Activated CD4-positive, alpha-beta T cell treated with anti-CD3 and anti-CD28 coated beads for 1 hour (primary cell): ENCODE measurements around the gene GSAP.
A peak's percentile ranks its signal among the peaks of the same experiment; 100 is the strongest.
"Not testable (repeated sequence)": the region's sequence is repeated elsewhere in the genome, so short reads cannot be mapped to it uniquely, and the experiment has no call there.

Experiments used
- DNase-seq: peaks from one replicate; pipeline ENCODE4 v3.0.0-alpha.2; 2020

GSAP gene, protein sequence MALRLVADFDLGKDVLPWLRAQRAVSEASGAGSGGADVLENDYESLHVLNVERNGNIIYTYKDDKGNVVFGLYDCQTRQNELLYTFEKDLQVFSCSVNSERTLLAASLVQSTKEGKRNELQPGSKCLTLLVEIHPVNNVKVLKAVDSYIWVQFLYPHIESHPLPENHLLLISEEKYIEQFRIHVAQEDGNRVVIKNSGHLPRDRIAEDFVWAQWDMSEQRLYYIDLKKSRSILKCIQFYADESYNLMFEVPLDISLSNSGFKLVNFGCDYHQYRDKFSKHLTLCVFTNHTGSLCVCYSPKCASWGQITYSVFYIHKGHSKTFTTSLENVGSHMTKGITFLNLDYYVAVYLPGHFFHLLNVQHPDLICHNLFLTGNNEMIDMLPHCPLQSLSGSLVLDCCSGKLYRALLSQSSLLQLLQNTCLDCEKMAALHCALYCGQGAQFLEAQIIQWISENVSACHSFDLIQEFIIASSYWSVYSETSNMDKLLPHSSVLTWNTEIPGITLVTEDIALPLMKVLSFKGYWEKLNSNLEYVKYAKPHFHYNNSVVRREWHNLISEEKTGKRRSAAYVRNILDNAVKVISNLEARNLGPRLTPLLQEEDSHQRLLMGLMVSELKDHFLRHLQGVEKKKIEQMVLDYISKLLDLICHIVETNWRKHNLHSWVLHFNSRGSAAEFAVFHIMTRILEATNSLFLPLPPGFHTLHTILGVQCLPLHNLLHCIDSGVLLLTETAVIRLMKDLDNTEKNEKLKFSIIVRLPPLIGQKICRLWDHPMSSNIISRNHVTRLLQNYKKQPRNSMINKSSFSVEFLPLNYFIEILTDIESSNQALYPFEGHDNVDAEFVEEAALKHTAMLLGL

DNA sequence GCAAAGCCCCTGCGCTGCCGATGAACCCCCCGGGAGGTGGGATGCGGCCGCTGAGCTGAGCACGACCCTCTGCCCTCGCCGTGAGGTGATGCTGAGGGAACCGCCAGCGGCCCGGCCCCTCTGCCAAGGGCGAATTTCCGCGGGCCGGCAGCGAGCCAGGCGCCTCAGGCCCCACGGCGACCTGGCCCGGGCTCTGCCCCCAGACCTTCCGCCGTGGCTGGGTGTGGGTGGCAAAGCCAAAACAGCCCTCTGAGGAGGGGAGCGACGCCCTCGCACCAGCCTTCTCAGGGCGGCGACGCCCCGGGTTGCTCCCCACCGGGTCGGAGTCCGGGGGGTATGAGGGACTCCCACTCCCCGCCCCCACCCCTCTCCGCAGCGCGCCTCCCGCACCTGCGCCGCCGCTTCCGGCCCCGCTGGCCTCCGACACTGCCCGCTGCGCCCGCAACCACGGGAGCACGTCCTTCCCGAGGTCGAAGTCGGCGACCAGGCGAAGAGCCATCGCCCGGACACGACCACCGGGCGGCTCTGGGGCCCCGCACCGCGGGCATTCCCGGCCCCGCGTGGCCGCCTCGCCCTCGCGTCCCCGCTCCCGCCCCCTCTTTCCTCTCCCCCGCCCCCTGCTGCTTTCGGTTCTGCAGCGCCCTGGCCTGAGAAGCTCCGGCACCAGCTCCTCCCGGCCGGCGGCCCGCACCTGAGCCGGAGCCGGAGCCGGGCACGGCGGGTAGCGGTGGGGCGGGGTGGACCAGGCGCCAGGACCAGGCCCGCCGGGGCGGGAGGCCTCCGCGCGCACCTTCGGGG lies at the start of gene GSAP:
Gene GSAP (minus strand): TSS at position 527 of the 798 bp plus-strand sequence. CDS start 28 bp downstream, at position 499.
- peak; percentile 45 for DNase-seq

DNA sequence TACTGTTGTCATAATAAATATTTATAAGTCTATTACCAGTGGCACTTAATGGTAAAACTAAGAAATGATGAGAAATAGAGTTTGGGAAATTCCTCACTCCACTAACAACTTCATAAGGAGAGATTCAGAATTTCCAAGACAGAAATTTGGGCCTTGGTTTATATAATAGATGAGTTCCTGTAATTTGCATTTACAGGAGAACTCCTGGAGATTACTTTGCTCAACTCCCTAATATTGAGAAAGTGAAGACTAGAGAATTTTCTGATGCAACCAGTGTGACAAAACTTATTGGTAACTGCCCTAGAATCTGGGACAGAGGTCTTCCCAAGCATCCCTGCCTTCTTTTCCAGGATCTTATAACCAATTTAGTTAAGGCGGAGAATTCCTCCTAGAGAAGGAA lies 49.1 kb upstream of the GSAP start:
- DNase-seq, result no peak

DNA sequence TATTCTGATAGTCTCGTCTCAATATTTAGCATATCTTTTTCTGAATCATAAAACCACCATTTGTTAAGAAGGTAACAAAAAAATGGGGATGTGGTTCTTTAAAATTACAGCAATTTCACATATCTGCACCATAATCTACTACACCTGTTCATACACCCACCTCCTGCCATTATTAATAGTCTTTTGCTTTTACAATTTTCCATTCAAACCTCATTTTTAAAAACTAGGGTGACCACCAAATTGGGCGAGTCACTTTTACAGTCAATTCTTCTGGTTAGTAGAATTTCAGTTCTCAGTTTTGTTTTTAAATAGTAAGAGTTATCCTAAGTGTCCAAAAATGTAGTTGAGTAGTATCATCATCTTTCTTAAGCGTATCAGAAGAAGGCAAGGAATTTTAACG lies 48.4 kb upstream of the GSAP start:
- DNase-seq, result no peak

DNA sequence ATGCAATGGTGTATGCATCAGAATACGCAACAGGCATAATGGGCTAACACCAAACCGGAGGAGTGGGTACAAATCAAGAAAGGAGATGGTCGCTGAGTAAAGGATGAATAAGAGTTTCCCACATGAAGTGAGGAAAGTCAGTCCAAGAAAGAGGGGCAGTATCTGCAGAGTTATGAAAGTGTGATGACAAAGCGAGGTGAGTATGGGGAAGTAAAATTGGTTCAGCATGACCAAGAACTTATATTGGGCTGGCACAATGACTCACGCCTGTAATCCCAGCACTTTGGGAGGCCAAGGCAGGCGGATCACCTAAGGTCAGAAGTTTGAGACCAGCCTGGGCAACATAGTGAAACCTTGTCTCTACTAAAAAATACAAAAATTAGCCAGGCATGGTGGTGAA lies 47.5 kb upstream of the GSAP start:
- not testable (repeated sequence) for DNase-seq

DNA sequence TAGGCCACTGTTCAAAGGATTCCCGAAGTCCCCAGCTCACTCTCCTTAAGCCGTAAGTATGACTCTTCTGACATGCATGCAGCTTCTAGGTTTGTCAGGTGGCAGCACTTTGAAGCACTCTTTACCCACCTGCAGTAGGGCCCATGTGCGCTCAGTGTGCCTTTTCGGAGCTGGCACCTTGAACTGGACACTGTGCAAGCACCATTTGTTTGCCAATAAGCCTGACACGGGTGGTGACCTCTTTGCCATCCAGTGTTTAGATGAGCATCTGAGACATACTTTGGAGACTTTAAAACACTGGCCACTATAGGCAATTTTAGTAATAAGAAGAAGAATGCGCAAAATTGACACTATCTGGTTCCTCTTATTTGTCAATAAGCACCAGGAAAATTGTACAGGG lies 45.7 kb upstream of the GSAP start:
- DNase-seq, result no peak

DNA sequence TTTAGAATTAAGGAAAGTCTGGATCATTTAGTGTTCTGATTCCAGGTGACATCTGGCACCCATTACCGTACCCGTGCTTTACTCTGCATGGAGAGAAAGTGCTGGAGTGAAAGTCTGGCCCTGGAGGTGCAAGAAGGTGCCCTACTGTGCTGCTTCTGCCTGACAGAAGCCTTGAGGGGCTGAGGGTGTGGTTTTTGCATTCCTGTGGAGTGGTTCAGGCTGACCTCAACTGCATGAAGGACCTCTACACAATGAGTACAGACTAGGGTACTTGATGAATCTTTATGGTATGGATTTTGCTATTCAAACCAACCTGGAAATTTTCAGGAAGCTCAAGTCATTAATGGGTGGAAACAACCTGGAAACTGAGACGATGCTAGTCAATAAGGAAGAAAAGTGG lies 45.1 kb upstream of the GSAP start:
- DNase-seq, result no peak

DNA sequence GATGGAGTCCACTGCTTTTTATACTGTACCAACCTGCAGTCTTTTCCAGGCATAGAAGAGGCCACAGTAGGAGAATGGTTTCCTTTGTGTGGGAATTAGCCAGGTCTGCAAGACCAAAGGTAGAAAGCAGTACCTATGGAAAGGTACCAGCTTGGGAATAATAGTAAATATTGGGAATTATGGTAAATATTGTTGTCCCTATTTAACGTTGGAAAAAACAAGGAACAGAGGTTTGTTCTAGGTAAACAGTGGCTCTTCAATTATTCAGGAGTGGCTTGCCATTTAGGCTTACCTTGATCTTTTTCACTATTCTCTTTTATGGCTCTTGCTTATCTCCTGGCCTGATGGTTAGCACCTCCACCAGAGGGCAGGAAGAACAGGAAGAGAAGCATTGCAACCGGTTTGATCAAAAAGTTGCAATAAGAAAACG lies 43.9 kb upstream of the GSAP start:
- DNase-seq, result no peak

DNA sequence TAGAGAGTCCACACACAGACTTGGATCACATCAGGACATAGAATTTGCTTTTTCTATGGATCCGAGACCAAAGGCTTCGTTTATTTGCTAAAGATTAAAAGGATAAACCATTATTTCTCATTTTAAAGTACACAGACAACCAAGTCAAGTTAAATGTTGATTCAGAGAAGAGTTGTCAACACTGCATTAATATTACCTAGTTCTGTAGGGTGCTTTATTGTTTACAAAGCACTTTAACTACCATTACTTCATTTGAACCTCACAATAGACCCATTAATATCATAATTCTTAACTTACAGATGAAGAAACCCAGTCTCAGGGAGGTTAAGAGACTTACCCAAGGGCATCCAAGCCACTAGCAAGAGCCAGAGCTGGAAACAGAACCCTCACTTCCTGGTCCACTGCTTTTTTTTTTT lies 43.2 kb upstream of the GSAP start:
- DNase-seq, result no peak

DNA sequence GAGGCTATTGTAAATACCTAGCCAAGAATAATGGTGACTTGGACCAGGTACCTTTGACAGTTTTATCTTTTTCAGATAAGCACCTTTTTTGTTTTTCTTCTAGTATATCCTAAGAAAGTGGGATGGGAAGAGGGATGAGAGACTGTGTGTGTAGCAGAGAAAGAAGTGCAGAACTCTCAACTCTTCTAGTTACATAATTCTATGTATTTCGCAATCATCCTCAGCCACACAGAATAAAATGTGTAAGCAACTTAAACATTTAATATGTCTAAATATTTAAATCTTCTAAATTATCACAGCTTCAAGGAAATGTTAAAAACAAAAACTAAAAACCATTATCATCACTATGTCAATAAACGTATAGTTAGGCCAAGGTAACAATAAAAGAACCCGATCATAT lies 42.6 kb upstream of the GSAP start:
- no peak for DNase-seq

DNA sequence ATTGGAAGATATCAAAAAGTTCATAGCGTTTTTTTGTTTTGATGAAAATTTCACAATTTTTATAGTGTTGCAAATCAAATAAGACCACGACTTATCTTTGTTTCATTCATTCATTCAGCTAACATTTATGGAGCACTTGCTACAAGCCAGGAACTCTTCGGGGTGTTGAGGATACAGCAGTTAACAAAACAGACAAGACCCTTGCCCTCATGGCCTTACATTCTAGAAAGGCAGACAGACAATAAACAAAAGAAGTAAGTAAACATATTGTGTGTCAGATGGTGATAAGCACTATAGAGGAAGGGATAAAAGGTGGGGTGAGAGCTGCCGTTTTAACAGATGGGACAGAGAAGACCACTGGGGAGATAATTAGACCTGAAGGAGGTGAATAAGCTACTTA lies 41.6 kb upstream of the GSAP start:
- DNase-seq, result no peak

DNA sequence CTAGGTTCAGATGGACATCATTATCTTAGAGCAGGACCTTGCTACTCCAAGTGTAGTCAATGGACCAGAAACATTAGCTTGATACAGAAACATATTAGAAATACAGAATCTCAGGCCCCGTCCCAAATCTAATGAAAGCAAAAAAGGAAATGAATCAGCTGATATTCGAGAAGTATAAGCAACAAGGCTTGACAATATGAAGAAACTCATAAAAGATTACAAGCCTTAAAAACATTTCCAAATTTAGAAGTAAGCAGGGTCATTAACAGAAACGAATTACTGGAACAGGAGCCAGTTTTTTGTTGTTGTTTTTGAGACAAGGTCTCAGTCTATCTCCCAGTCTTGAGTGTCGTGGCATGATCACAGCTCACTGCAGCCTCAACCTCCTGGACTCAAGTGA lies 40.5 kb upstream of the GSAP start:
- no peak for DNase-seq

DNA sequence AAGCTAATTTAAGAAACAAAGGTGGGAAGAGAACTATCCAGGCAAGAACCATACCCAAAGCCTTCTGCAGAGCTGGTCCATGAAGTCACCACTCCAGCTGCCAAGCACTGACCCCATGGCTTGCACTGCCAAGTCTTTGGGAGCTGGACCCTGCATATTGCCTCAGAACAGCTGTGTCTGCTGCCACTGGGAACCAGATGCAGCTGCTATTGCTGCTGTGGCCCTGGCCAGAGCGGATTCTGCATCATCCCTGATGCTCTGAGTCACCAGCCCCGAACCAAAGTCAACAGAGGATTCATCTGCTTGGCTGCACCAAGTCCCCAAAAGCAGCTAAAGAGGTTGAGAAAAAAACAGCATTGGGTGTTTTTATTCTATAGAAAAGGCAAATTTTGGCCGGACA lies 39.2 kb upstream of the GSAP start:
- DNase-seq, result no peak

DNA sequence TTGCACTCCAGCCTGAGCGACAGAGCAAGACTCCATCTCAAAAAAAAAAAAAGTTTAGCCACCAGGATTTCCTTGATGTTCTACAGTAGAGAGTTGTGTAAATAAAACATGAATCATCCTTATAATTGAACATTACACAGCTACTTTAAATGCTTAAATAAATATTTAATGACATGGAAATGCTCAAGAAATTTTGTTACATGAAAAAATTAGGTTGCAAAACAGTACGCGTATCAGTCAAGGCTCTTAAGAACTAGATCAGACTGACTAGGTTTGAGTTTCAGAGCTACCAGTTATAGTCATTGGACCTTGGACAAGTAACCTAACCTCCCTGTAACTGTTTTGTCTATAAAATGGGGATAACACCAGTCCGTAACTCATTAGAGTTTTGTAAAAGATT lies 38.7 kb upstream of the GSAP start:
- DNase-seq, result no peak

DNA sequence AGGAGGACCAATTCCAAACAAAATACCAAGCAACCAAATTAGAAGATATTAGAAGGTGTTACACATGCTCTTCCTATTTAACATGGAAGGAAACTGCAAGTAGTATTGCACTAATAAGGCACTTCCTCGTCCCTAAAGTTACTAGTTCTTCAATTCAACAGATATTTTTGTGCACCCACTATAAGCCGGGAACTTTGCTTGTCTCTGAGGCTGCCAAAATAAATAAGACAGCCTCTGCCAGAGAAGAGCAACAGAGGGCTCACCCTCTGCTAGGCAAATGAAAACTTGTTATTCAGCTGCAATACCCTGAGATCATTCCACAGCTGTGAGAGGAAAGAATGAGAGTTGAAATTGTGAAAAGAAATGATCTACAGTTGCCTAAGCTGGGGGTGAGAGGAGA lies 37.4 kb upstream of the GSAP start:
- no peak for DNase-seq

DNA sequence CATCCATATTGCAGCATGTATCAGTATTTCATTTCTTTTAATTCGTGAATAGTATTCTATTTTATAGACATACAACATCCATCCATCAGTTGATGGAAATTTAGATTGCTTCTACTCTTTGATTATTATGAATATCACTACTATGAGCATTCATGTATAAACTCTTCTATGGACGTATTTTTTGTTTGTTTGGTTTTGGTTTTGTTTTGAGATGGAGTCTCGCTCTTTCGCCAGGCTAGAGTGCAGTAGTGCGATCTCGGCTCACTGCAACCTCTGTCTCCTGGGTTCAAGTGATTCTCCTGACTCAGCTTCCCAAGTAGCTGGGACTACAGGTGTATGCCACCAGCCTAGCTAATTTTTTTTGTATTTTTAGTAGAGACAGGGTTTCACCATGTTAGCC lies 35.8 kb upstream of the GSAP start:
- not testable (repeated sequence) for DNase-seq

DNA sequence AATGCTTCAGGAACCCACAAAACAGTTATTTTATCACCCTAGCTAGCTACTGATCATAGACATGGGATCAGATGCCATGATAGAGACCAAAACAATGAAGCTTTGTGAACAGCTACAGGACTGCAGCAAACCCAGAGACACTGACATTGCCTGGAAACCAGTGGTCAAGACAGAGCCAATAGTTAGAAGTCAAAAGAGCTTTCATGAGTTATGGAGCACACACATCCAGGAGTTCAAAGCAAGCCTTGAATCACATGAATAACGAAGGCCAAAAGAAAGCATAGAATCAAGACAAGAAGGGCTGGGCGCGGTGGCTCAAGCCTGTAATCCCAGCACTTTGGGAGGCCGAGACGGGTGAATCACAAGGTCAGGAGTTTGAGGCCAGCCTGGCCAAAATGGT lies 34.5 kb upstream of the GSAP start:
- DNase-seq, result no peak

DNA sequence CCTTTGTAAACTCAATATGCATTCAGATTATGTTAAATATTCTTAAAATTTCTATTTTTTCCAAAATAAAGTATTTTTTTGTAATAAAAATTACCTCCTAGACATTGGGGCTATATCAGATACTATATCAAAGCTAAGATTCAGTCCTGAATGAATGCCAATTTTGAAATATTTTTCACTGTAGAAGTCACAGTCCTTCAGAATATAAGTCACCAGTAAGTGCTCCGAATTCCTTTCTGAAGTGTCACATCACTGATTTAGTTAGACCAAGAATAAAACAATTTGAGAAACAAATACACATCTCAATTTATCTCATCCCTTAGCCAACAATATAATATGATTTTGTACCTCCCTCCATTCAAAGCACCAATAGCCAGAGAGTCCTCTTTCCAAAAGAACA lies 33.9 kb upstream of the GSAP start:
- DNase-seq, result no peak

DNA sequence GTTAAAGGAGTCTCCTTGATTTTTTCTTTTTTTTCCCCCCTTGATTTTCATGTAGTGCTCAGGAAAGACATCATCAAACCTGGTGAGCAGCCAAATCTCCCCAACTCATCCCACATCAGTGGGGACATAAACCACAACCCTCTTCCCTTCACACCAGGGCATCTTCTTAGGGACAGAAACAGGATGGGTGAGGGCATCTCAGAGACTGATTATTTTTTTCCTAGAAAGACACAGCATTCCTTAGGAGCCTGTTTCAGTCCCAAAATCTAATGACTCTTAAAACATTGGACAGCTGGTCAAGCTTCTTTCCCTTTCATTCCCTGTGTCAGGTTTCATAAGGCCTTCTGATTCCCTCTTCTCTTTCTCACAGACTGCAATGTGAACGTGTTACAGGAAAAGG lies 31.5 kb upstream of the GSAP start:
- no peak for DNase-seq

DNA sequence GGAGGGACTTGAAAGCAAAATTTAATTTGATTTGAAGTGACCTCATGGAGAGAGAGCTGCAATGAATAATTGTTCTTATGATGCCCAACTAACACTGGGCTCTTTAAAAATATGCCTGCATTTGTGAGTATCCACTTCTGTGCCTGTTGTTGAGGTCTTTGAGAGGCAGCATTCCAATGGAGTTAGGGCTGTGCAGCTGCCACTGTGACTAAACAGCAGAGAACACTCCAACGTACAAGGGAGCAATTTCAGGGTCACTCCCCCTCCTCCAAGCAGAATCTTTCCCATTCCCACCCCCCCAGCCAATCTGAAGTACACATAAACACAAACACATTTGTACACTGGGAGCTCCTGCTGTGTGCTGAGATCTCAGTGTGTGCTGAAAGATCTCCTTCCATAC lies 28.0 kb upstream of the GSAP start:
- DNase-seq, result no peak

DNA sequence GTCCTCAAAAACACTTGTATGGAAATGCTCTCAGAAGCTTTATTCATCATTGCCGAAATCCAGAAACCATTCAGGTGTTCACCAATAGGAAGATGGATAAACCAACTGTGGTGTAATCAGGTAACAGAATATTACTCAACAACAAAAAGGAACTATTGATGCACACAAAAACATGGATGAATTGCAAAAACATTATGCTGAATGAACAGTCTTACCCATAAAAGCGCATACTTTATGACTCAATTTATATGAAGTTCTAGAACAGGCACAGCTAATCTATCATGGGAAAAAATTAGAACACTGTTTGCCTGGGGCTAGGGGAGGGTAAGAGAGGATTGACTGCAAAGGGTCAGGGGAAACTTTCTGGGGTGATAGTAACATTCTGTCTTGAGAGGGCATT lies 26.9 kb upstream of the GSAP start:
- DNase-seq, result no peak

DNA sequence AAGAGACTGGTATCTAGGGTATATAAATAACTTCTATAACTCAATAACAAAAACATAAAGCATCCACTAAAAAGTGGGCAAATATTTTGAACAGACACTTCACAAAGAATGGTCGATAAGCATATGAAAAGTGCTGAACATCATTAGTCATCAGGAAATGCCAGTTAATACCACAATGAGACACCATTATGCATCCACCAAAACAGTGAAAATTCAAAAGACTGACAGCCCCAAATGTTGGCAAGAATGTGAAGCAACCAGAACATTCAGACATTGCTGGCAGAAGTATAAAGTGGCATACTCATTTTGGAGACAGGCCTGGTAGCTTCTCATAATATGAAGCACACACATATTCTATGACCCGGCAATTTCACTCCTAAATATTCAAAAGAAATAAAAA lies 26.5 kb upstream of the GSAP start:
- DNase-seq, result no peak

DNA sequence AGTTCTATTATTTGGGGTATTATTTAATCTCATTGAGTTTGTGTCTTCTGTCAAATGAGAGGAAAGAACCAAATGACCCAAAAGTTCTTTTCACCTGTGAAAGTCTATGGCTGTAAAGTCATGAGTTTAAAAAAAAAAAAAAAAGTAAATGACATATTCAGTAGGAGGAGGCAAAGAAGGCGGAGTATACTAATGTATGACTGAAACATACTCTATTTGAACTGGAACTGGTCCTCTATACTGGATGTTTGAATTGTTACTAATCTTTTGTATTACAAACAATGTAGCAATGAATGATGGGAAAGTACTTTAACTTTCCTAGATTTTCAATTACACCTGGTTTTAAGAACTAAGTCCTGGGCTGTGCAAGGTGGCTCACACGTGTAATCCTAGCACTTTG lies 24.9 kb upstream of the GSAP start:
- DNase-seq, result no peak

DNA sequence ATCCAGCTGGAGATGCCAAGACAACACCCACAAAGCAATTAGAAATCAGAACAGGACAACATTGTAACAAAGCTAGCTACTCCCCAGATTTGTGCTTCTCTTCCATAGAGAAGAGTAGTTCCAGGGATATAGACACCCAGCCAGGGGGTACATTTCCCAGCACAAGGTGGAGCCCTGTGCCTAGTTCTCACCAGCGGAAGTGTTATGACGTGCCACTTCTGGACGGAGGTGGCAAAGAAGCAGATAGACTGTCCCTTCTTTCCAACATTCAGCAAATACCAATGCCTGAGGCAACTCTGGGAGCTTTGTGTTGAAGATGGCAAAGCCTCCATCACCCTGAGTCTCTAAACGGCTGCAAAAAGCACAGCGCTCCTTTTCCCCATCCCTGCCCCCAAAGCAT lies 23.4 kb upstream of the GSAP start:
- DNase-seq, result no peak

DNA sequence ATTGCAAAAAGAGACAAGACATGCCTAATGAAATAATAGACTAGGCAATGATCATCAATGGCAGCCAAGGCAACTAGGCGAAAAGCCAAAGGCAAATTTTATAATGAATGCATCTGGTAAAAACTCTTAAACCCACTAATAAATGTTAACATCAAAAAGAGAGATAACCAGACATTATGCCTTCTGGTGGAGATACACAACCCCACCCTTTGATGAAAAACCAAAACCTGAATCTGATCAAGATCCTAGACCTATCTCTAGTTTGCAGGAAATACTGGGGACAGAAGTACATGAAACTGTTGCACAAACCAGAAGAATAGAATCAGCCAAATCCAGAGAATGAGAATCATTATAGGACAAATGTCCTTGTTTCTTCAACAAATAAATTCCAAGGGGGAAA lies 22.0 kb upstream of the GSAP start:
- no peak for DNase-seq
